Natural killer cell (primary cell): ENCODE data around the gene STRIP1. TPM values are rescaled to one million over a fixed set of nuclear protein-coding genes. Genes with fewer than 3 reads are reported as not detected.
A peak's percentile ranks its signal among the peaks of the same experiment; 100 is the strongest.

Source experiments
- ATAC-seq, 3 donors: fragments of 150-1000 bp in 2 of 3; fragments of 200-7000 bp in 1 of 3; cut with Tn5 transposase; 1 replicate in 1 of 3; 2 replicates in 2 of 3; pipeline ENCODE4 v1.10.0; 2021; ENCODE audit warnings: mild to moderate bottlenecking in 2 of 3, moderate library complexity in 2 of 3
- DNase-seq, 2 donors: peaks; one replicate each; pipeline versions ENCODE4 v3.0.0 to v3.0.0-alpha.2; 2013 to 2021; ENCODE audit warnings: mixed read lengths in 1 of 2
- H3K27ac ChIP-seq: one replicate; pipeline ENCODE4 v1.5.1; 2013; ENCODE audit warnings: mild to moderate bottlenecking, low read length
- H3K27me3 ChIP-seq: one replicate; pipeline ENCODE4 v1.6.1; 2013; ENCODE audit warnings: low read length; ENCODE audit not compliant: control insufficient read depth, insufficient read depth
- H3K36me3 ChIP-seq: one replicate; pipeline ENCODE4 v1.6.1; 2013; ENCODE audit warnings: low read length; ENCODE audit not compliant: control insufficient read depth, insufficient read depth
- H3K4me1 ChIP-seq: one replicate; pipeline ENCODE4 v1.6.1; 2013; ENCODE audit warnings: low read length; ENCODE audit not compliant: control insufficient read depth, insufficient read depth
- H3K4me3 ChIP-seq: one replicate; pipeline ENCODE4 v1.5.1; 2013; ENCODE audit warnings: low read length
- H3K9me3 ChIP-seq: one replicate; pipeline ENCODE4 v1.6.1; 2013; ENCODE audit warnings: low read length; ENCODE audit not compliant: control insufficient read depth, insufficient read depth
- H3K27ac Mint-ChIP-seq, 2 donors: one replicate each; pipeline ENCODE4 v1.8.0; 2022; ENCODE audit warnings: mild to moderate bottlenecking in 2 of 2, mixed read lengths in 2 of 2, moderate library complexity in 1 of 2
- H3K27me3 Mint-ChIP-seq, 2 donors: one replicate each; pipeline ENCODE4 v1.8.0; 2022; ENCODE audit warnings: low read depth in 2 of 2, mixed read lengths in 2 of 2
- H3K36me3 Mint-ChIP-seq: one replicate; pipeline ENCODE4 v1.8.0; 2022; ENCODE audit warnings: mixed read lengths
- H3K4me1 Mint-ChIP-seq, 2 donors: one replicate each; pipeline ENCODE4 v1.8.0; 2022; ENCODE audit warnings: mixed read lengths in 2 of 2
- H3K4me3 Mint-ChIP-seq: one replicate; pipeline ENCODE4 v1.8.0; 2022; ENCODE audit warnings: mild to moderate bottlenecking, moderate library complexity, mixed read lengths
- H3K9me3 Mint-ChIP-seq, 2 donors: one replicate each; pipeline ENCODE4 v1.8.0; 2022; ENCODE audit warnings: mixed read lengths in 2 of 2
- WGBS: methylation state at CpG from one replicate; pipeline ENCODE4 v1.1.7; 2013; ENCODE audit warnings: missing lambda C conversion rate; ENCODE audit not compliant: insufficient coverage; 5-methylcytosine and 5-hydroxymethylcytosine counted together
- intact Hi-C: fragments of 100-400 bp; cut with micrococcal nuclease; formaldehyde crosslinking; loops from one replicate; pipeline ENCODE4 v1.14.2; 2022
- total RNA-seq, 4 donors: library from RNA; stranded (reverse); fragments of 120-200 nt in 1 of 4; gene quantifications; one replicate each; pipeline versions ENCODE4 v1.2.3 to v1.2.4, GENCODE V29; 2013 to 2022
- TF ChIP-seq, protein P1 (sequence below): fragments of 200-600 bp; IDR thresholded peaks from one replicate; pipeline ENCODE4 v1.8.0; 2022; ENCODE audit warnings: antibody characterized with exemption

STRIP1 gene
- total RNA-seq, 3 donors from 2014 or later (not counting 1 experiment from before 2014, with no cell fraction given), result 92.4 to 139 (median 130) TPM

DNA sequence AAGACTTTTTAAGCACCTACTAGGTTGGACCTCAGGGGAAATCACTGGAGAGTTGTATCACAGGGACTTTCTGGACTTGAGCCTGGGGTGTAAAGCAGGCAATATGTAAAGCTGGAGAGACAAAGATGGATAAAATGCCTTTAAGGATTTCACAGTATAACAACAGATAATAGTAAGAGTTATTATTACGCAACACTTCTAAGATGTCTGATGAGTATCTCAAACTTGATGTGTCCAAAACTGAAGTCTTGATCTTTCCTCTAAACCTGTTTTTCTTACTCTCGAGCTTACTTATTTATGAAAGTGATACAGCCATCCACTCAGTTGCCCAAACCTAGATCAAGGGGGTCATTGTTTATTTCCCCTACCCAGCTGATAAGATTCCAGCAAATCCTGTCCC is 2.1 kb upstream of the STRIP1 start:
- peak overlapping the region; percentile 72 for H3K4me3 Mint-ChIP-seq
- no peak overlapping the region for H3K4me3 ChIP-seq
- WGBS, result 100% methylated on average over 2 of the region's 2 CpGs
- no peaks in the 10 kb centered on the region for H3K27me3 ChIP-seq
- H3K27ac ChIP-seq, result no peak overlapping the region
- peaks cover 35 to 39% of the 10 kb centered on the region in 2 donors for H3K4me1 Mint-ChIP-seq
- H3K9me3 ChIP-seq, result no peaks in the 10 kb centered on the region
- peaks cover 26% of the 10 kb centered on the region for H3K4me1 ChIP-seq
- DNase-seq, result no peak
- no peaks in the 10 kb centered on the region for H3K36me3 ChIP-seq
- TF ChIP-seq, protein P1, sequence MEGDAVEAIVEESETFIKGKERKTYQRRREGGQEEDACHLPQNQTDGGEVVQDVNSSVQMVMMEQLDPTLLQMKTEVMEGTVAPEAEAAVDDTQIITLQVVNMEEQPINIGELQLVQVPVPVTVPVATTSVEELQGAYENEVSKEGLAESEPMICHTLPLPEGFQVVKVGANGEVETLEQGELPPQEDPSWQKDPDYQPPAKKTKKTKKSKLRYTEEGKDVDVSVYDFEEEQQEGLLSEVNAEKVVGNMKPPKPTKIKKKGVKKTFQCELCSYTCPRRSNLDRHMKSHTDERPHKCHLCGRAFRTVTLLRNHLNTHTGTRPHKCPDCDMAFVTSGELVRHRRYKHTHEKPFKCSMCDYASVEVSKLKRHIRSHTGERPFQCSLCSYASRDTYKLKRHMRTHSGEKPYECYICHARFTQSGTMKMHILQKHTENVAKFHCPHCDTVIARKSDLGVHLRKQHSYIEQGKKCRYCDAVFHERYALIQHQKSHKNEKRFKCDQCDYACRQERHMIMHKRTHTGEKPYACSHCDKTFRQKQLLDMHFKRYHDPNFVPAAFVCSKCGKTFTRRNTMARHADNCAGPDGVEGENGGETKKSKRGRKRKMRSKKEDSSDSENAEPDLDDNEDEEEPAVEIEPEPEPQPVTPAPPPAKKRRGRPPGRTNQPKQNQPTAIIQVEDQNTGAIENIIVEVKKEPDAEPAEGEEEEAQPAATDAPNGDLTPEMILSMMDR, result no peak
- H3K27ac Mint-ChIP-seq, result peak overlapping the region; percentile 93 to 96
- ATAC-seq, result no peak
- H3K9me3 Mint-ChIP-seq, result no peaks in the 10 kb centered on the region
- no peaks in the 10 kb centered on the region for H3K27me3 Mint-ChIP-seq
- H3K36me3 Mint-ChIP-seq, result no peaks in the 10 kb centered on the region
- intact Hi-C loops, result no loop called here

DNA sequence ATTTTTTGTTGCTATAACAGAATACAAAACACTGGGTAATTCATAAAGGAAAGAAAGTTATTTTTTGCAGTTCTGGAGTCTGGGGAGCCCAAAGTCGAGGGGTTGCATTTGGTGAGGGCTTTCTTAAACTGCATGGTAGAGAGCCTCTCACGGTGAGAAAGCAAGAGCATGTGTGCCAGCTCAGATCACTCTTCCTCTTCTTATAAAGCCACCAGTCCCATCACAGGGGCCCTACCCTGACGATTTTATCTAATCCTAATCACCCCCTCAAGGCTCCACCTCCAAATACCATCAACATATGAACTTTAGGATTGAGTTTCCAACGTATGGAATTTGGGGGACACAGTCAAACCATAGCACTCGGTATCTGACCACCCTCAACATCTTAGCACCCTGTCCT is 1.0 kb upstream of the STRIP1 start:
- Histone ChIP-seq H3K9me3 (no peaks in the 10 kb centered on the region), H3K27me3 (no peaks in the 10 kb centered on the region), H3K4me3 (no peak overlapping the region), H3K27ac (peak overlapping the region; percentile 80), H3K4me1 (peaks cover 26% of the 10 kb centered on the region), H3K36me3 (peaks cover 6% of the 10 kb centered on the region)
- H3K4me1 Mint-ChIP-seq, result peaks cover 35 to 39% of the 10 kb centered on the region in 2 donors
- intact Hi-C loops, result no loop called here
- ATAC-seq, result no peak
- no peaks in the 10 kb centered on the region for H3K36me3 Mint-ChIP-seq
- peak overlapping the region; percentile 93 to 96 for H3K27ac Mint-ChIP-seq
- H3K9me3 Mint-ChIP-seq, result no peaks in the 10 kb centered on the region
- DNase-seq, result no peak
- peak overlapping the region; percentile 94 for H3K4me3 Mint-ChIP-seq
- H3K27me3 Mint-ChIP-seq, result no peaks in the 10 kb centered on the region
- TF ChIP-seq, protein P1, result no peak
- WGBS, result 87% methylated on average over 5 of the region's 5 CpGs

GRCh38 chr1:110034040-110034450 is 379 bp upstream of the STRIP1 start:
- Histone ChIP-seq H3K36me3 (peaks cover 12% of the 10 kb centered on the region), H3K9me3 (no peaks in the 10 kb centered on the region), H3K27ac (peak overlapping the region; percentile 80), H3K4me1 (peaks cover 26% of the 10 kb centered on the region), H3K27me3 (no peaks in the 10 kb centered on the region), H3K4me3 (peak overlapping the region; percentile 76)
- H3K36me3 Mint-ChIP-seq, result no peaks in the 10 kb centered on the region
- intact Hi-C loops, result loop anchor here (1.0 to 2.0 kb wide), 2 partner anchors 50 to 305 kb away; partner anchors contain the start of genes AHCYL1 and RBM15
- H3K27me3 Mint-ChIP-seq, result no peaks in the 10 kb centered on the region
- no peaks in the 10 kb centered on the region for H3K9me3 Mint-ChIP-seq
- H3K4me3 Mint-ChIP-seq, result peak overlapping the region; percentile 94
- no peak for ATAC-seq
- H3K27ac Mint-ChIP-seq, result peak overlapping the region; percentile 93 to 96
- peaks cover 35 to 39% of the 10 kb centered on the region in 2 donors for H3K4me1 Mint-ChIP-seq
- TF ChIP-seq, protein P1, result no peak
- no peak for DNase-seq
- 53% methylated on average over 3 of the region's 4 CpGs for WGBS

DNA sequence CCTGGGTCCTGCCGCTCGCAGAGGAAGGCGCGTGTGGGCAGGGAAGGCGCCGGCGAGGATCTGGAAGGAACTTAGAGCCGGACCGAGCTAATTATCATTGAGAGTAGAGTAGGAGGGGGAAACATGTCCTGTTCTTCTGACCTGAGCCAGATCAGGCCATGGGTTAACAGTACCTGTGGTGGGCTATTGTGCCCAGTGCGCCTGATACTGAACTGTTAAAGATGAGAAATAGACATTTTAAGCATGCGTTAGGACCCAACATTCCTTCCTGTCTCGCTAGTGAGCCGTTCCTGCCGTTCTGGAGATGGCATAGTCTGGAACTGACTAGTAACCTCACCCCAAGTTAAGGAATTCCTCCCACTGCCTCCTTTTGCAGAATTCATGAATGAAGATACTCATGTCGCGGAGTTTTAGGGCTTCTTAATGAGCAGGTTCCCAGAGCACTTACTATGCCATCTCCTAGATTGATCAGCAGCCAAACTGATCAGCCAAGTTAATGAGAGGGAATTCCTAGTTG is 870 bp downstream of the STRIP1 start:
- peak overlapping the region; percentile 66 for H3K27ac ChIP-seq
- no peaks in the 10 kb centered on the region for H3K9me3 Mint-ChIP-seq
- 10% methylated on average over 16 of the region's 16 CpGs for WGBS
- H3K4me1 Mint-ChIP-seq, result peaks cover 35 to 39% of the 10 kb centered on the region in 2 donors
- peak overlapping the region; percentile 93 to 96 for H3K27ac Mint-ChIP-seq
- H3K36me3 Mint-ChIP-seq, result no peaks in the 10 kb centered on the region
- H3K36me3 ChIP-seq, result peaks cover 21% of the 10 kb centered on the region
- TF ChIP-seq, protein P1, result no peak
- ATAC-seq (no peak), DNase-seq (no peak)
- no peaks in the 10 kb centered on the region for H3K27me3 ChIP-seq
- peaks cover 21% of the 10 kb centered on the region for H3K4me1 ChIP-seq
- peak overlapping the region; percentile 94 for H3K4me3 Mint-ChIP-seq
- no peaks in the 10 kb centered on the region for H3K27me3 Mint-ChIP-seq
- no peaks in the 10 kb centered on the region for H3K9me3 ChIP-seq
- intact Hi-C loops, result loop anchor here (2.0 kb wide), 1 partner anchor 304 kb away; the partner anchor contains the start of gene RBM15
- peak overlapping the region; percentile 76 for H3K4me3 ChIP-seq
